PC-9 (cell line): ENCODE results near the gene SARS2. TPM values are rescaled to one million over a fixed set of nuclear protein-coding genes. Genes with fewer than 3 reads are reported as not detected.

Source experiments
- BruUV-seq: library from RNA; stranded (reverse); fragments of 400-500 nt; replicated peaks from 2 replicates; lab custom pipeline; 2021; lab: Mats Ljungman, UMichigan
- CTCF ChIA-PET: fragments of 300-600 bp; sonication (Branson Sonifier 250); formaldehyde crosslinking; loops from one replicate; lab custom pipeline; 2022; ENCODE audit warnings: antibody characterized with exemption; lab: Charles Lee
- POLR2A ChIA-PET: fragments of 300-600 bp; sonication (Branson Sonifier 250); formaldehyde crosslinking; loops from one replicate; lab custom pipeline; 2022; ENCODE audit warnings: antibody characterized with exemption; ENCODE audit not compliant: unreplicated experiment; lab: Charles Lee
- DNase-seq, 2 experiments: peaks; one replicate each; pipeline versions ENCODE4 v3.0.0 to v3.0.0-alpha.2; 2015 to 2022; ENCODE audit warnings: mixed read lengths in 1 of 2
- H2AFZ ChIP-seq: fragments of 200-600 bp; sonication (generic); 2 replicates; pipeline ENCODE4 v1.8.1; 2017; ENCODE audit warnings: antibody characterized with exemption
- H3F3A ChIP-seq: fragments of 200-600 bp; sonication (generic); 2 replicates; pipeline ENCODE4 v1.8.1; 2017; ENCODE audit warnings: antibody characterized with exemption, mild to moderate bottlenecking, low read depth; ENCODE audit not compliant: insufficient read depth
- H3K27ac ChIP-seq: fragments of 200-600 bp; sonication (generic); 2 replicates; pipeline ENCODE4 v1.6.1; 2016; ENCODE audit warnings: mixed run types
- H3K27me3 ChIP-seq: fragments of 200-600 bp; sonication (generic); 2 replicates; pipeline ENCODE4 v1.6.1; 2016; ENCODE audit warnings: low read depth, mixed run types; ENCODE audit not compliant: insufficient read depth
- H3K36me3 ChIP-seq: fragments of 200-600 bp; sonication (generic); 2 replicates; pipeline ENCODE4 v1.6.1; 2016; ENCODE audit warnings: low read depth, mixed run types
- H3K4me1 ChIP-seq: fragments of 200-600 bp; sonication (generic); replicated peaks from 2 replicates; pipeline ENCODE4 v1.6.1; 2016; ENCODE audit warnings: mixed run types; ENCODE audit not compliant: insufficient read depth
- H3K4me2 ChIP-seq: fragments of 200-600 bp; sonication (generic); 2 replicates; pipeline ENCODE4 v1.6.1; 2017; ENCODE audit warnings: mixed run types
- H3K4me3 ChIP-seq: fragments of 200-600 bp; sonication (generic); 2 replicates; pipeline ENCODE4 v1.6.1; 2016; ENCODE audit warnings: mixed run types
- H3K79me2 ChIP-seq: fragments of 200-600 bp; sonication (generic); 2 replicates; pipeline ENCODE4 v1.6.1; 2017; ENCODE audit warnings: low read depth, mixed run types
- H3K9me2 ChIP-seq: fragments of 200-600 bp; sonication (generic); 2 replicates; pipeline ENCODE4 v1.8.1; 2017; ENCODE audit warnings: mild to moderate bottlenecking; ENCODE audit not compliant: insufficient read depth
- H3K9me3 ChIP-seq: fragments of 200-600 bp; sonication (generic); 2 replicates; pipeline ENCODE4 v1.8.1; 2016; ENCODE audit warnings: low read depth; ENCODE audit not compliant: insufficient read depth
- H4K20me1 ChIP-seq: fragments of 200-600 bp; sonication (generic); 2 replicates; pipeline ENCODE4 v1.8.1; 2017; ENCODE audit not compliant: insufficient read depth
- CTCF ChIP-seq: fragments of 200-600 bp; sonication (generic); conservative IDR thresholded peaks from 2 replicates; pipeline ENCODE4 v1.6.1; 2017; ENCODE audit warnings: mixed run types, antibody characterized with exemption, mild to moderate bottlenecking, moderate library complexity
- EZH2 ChIP-seq: fragments of 200-600 bp; sonication (generic); IDR thresholded peaks from 2 replicates; pipeline ENCODE4 v1.8.0; 2017; ENCODE audit warnings: antibody characterized with exemption, low read depth
- intact Hi-C: fragments of 100-400 bp; cut with micrococcal nuclease; formaldehyde crosslinking; loops from one replicate; pipeline ENCODE4 v1.10.0; 2022; ENCODE audit not compliant: unreplicated experiment
- total RNA-seq: library from RNA; stranded (reverse); gene quantifications from 2 replicates; pipeline ENCODE4 v1.2.3, GENCODE V29; 2021

The SARS2 gene
- total RNA-seq, 1 experiment from 2014 or later: 33.7 TPM

- no peaks in the 10 kb centered on the region for H3K9me2 ChIP-seq
- H3F3A ChIP-seq: peaks cover 41% of the 10 kb centered on the region
- no peaks in the 10 kb centered on the region for H3K36me3 ChIP-seq
- H4K20me1 ChIP-seq: no peaks in the 10 kb centered on the region
- H2AFZ ChIP-seq: no peak overlapping the region
- no peak for DNase-seq
- ChIA-PET CTCF (no interaction called here), POLR2A (no interaction called here)
- intact Hi-C loops: no loop called here
- no peak overlapping the region for H3K4me3 ChIP-seq
- TF ChIP-seq CTCF (no peak), EZH2 (no peak)
- H3K4me1 ChIP-seq: peaks cover 40% of the 10 kb centered on the region
- H3K27ac ChIP-seq: no peak overlapping the region
- H3K4me2 ChIP-seq: no peak overlapping the region
- no peaks in the 10 kb centered on the region for H3K27me3 ChIP-seq
- no peaks in the 10 kb centered on the region for H3K79me2 ChIP-seq
- no TSS peak for BruUV-seq
- no peaks in the 10 kb centered on the region for H3K9me3 ChIP-seq
Observed at GRCh38 chr19:38867171-38867780, 63.3 kb downstream of the SARS2 start.

Other genes with a start within 250 kb of the SARS2 start
- gene CAPN12, start 186.3 kb downstream of the SARS2 start, total RNA-seq: 38.4 and 43.9 TPM in 2 replicates
- 1.7 and 2.1 TPM in 2 replicates for gene LGALS7, start 157.2 kb downstream of the SARS2 start, total RNA-seq
- not detected in 2 replicates for gene LGALS7B, start 141.6 kb downstream of the SARS2 start, total RNA-seq
- gene LGALS4, start 117.8 kb downstream of the SARS2 start, total RNA-seq: 1.0 and 2.2 TPM in 2 replicates
- gene ECH1, start 99.0 kb downstream of the SARS2 start, total RNA-seq: 142 and 143 TPM in 2 replicates
- gene HNRNPL, start 80.8 kb downstream of the SARS2 start, total RNA-seq: 368 and 443 TPM in 2 replicates
- 10.3 and 14.6 TPM in 2 replicates for gene RINL, start 52.5 kb downstream of the SARS2 start, total RNA-seq
- gene SIRT2, start 31.1 kb downstream of the SARS2 start, total RNA-seq: 29.6 and 32.9 TPM in 2 replicates
- 18.8 and 21.6 TPM in 2 replicates for gene NFKBIB, start 30.8 kb downstream of the SARS2 start, total RNA-seq
- gene CCER2, start 18.6 kb downstream of the SARS2 start, total RNA-seq: 1.8 and 2.1 TPM in 2 replicates
- gene MRPS12, start 181 bp upstream of the SARS2 start, total RNA-seq: 77.6 and 84.8 TPM in 2 replicates
- gene FBXO17, start 45.0 kb upstream of the SARS2 start, total RNA-seq: 8.1 and 11.1 TPM in 2 replicates
- gene FBXO27, start 101.8 kb upstream of the SARS2 start, total RNA-seq: 48.5 and 88.9 TPM in 2 replicates
- gene ACP7, start 153.6 kb upstream of the SARS2 start, total RNA-seq: 3.8 and 5.4 TPM in 2 replicates
- 77.8 and 90.2 TPM in 2 replicates for gene PAK4, start 195.0 kb upstream of the SARS2 start, total RNA-seq